Ramos (cell line): ENCODE results near the gene OVAAL.

ENCODE experiments used
- in situ Hi-C: fragments of 300-500 bp; cut with MboI; formaldehyde crosslinking; loops from one replicate; pipeline ENCODE4 v1.14.3; 2022; ENCODE audit warnings: low sequenced_read_pairs; ENCODE audit not compliant: unreplicated experiment

OVAAL gene

DNA sequence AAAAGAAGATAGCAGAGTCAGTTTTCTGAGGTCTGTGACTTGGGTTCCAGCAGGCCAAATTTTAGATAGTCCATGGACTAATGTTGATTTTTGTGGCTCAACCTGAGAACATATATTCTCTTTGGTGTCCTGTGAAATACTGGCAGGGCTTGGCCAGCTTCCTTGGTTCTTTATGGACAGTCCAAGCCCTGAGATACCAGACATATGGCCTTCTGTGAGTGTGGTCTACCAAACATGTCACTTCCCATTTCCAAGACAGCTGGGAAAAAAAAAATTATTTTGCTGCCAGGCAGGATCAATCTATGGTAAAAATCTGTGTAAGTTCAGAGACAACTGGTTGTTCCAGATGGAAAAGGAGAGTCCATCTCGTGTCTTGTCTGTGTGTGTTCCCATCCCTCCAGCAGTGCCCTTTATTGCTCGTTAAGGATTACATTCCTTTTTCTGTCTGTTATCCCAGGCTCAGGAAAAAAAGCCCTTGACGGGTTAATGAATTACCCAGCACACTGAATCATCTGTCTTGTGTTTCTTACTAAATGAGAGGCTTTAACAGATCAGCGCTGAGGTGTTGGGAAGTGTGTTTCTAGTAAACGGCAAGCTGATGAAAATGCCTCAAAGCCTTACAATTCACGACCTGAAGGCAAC, 39.7 kb downstream of the OVAAL start:
- in situ Hi-C loops, result no loop called here

DNA sequence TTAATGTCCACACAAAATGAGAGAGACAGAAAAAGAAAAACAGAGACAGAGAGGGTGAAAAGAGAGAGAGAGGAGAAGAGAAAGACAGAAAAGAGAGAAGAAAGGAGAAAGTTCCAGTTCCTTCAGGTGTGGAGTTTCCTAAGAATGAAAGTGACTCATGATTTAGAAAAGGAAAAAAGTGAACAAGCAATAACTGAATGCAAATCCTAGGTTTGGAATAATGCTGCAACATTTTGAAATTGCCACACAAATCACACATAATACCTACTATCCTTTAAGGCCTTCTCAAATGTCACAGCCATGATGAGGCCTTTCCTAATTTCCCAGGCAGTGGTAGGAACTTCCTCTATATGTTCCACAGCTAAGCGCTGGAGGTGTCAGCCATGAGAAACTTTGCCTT, 41.6 kb downstream of the OVAAL start:
- in situ Hi-C loops, result no loop called here

DNA sequence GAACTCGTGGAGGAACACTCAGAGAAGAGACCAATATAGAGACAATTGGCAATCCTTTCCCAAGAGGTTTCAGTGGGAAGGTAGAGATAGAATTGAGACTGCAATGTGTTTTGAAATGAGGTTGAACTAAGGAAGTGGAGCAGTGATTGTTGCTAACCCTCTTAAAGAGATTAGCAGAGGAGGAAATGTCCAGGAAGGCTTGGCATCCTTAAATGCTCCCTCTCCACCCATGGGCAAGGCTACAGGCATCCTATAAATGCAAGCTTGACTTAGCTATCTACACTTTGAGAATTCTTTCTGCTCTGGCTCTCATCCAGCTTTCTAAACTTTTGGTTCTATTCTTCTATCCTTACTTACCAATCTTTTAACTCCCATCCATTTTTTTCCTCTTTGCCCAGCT, 42.7 kb downstream of the OVAAL start:
- in situ Hi-C loops, result no loop called here

DNA sequence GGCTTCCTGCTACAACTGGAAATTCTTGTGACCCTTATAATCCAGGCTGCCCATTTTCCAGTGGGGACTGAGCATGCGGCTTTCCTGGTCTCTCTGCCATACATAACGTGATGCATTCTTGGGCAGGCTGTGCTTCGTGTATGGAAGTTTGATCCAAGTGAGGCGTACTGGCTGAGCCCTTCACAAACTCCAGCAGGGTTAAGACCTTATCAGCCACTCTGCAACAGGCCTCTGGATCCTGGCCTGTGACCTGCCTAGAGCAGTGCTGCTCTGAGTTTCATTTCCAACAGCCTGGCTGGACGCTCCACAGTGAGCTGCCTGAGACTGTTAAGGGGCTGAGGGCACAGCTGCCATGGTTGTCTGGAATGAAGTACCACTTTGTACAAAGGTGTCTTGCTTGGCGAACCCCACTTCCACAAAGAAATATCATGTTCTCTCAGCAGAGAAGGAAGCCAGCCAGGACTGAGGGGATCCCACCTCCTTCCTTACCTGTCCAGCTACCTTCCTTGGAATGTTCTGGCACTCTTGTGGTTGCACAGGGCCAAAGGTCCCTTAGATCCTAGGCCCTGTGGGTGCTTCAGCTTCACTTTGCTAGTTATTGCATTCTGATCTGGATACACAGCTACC, 44.6 kb downstream of the OVAAL start:
- in situ Hi-C loops, result no loop called here

DNA sequence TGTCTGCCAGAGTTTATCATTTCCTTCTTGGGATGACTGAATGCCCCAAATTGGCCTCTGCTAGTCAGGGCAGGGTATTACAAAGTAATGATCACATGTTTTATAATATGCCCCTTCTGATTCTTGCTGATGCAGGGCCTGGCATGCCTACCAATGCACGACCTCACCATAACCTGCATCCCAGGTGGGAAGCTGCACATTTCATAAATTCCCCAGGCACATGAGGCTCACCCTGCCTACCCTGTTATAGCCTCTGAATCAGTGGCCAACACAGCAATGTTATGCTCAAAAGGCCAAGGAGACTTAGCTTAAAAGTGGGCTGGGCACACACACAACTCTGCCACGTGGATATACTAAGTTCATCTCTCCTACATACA, 45.1 kb downstream of the OVAAL start:
- in situ Hi-C loops, result no loop called here

DNA sequence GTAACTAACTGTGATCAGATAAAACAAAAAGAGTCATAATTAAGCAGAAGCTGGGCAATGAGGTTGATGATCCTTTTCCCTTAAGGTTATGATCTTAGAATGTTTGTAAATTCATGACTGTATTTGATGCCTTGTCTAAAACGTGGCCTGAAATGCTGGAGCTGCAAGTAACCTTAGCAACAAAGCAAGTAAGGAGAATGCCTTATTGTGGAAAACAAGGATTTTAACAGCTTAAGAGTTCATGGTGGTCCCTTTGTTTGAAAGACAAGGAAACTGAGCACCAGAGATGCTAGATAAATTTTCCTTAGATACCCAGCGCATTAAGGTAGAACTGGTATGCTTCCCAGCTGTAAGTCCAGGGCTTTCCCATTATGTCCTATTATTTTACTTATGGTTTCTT, 47.4 kb downstream of the OVAAL start:
- in situ Hi-C loops, result no loop called here

DNA sequence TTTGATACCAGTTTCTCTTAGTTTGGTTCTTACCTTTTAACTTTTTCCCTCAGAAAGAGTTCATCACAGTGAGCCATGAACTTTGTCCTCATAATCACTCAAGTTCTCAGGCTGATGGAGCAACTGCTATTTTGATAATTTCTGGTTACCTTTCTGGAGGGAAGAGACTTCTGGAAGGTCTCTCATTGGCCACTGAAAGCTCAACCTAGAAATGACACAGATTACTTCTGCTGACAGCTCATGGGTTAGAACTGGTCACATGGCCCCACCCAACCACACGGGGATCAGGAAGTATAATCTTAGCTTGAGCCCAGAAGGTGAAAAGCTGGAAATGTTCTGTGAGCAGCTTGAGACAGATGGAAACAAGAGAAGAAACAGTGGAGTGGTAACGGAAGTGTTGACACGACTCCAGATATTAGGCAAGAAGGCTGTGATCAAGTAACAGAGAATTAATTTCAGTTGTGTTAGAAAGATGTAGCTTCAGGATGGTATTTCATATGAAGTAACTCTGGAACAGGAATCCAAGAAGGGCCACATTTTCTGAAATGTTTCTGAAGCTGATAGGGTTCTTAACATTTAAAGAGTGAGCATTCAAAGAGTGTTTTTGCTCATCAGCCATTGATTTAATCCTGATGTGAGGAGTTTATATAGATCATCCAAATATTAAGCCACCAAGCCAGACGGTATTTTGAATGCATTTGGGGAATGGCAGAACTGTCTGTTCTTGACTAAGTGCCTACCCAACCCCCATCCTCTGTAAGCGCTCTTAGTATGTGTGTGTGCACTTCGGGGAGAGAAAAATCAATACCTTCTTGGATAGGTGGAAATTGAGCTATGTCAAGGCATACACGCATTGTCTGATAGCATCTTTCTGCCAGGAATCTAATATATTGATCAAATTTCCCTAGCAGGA, 51.1 kb downstream of the OVAAL start:
- in situ Hi-C loops, result no loop called here

DNA sequence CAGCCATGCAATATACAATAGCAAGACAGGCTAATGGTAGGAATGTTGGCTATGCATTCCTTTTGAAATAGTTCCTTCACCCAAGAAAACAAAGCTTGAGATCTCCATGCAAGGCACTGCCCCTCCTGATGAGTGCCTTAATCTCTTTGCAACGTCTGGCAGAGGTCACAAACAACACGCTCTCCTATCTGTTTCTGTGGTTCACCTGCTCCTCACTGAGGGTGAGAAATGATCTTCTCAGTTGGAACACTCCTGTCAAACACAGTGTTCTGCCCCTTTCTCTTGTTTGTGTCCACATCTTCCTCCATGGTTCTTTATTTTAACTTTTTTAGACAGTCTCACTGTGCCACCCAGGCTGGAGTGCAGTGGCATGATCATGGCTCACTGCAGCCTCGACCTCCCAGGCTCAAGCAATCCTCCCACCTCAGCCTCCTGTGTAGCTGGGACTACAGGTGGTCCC, 51.8 kb downstream of the OVAAL start:
- in situ Hi-C loops, result no loop called here

DNA sequence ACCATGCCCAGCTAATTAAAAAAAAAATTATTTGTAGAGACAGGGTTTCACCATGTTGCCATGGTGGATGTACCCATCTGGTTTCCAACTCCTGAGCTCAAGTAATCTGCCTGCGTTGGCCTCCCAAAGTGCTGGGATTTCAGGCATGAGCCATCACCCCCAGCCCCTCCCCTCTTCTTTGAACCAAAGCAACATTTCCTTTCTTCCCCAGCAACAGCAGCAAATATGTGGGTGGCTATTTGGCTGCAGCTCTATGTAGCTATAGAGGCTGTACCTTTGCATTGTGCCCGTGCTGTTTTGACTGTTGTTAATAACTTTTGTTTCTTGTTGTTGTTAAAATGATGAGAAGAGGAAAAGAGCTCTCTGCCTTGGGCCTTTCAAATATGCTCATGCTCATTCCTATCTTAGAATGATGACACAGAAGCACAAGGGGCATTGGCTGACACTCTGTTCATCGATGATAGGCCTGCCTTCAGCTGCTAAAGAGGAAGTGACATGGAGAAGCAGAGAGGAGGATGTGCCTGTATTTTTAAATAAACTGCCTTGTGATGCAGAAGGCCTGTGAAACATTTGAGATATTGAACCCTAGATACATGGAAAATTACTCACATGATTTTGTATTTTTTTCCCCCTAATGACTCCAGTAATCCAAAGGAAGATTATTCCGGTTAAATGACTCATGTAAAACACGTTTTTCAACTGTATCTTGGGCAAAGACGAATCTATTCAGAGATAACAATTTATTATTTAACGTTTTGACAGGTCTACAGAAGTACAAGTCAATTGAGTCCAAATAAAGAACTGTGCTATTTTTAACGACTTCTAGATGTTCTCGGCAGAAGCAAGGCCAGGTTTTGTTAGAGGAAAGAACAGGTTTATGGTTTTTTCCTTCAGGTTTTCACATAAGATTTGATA, 52.5 kb downstream of the OVAAL start:
- in situ Hi-C loops, result no loop called here

DNA sequence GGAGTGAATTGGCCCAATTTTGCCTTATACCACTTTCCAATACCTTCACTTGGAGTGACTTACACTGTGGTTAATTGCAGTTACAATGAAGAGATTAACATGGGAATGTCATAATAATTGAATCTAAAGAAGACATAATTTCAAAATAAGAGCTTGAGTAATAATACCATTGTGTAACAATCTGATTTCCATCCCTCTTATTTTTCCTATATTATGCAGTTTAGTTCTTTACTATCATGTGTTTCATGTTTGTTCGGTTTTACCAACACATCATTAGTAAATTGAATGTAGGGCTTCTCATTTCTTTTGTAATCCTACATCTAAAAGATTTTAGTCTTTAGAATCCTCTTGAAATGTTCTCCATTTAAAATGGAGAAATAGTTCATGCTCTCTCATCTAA, 53.9 kb downstream of the OVAAL start:
- in situ Hi-C loops, result no loop called here

DNA sequence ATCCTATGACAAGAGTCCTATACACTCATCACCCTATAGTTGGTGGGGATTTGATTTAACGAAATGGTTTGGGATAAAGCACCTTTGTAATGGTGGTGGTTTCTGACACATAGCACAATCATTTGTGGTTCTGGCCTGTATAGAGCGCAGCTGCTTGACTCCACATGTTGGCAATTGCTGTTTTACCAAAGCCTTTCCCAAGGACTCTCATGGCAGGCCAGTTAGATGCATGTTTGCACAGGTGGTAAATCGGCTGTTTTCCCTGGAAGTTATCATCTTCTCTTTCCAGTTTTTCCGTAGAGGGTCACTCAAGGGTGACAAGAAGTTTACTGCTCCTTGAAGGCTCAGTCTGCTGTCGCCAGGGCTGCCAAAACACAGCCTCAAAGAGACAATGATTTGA, 56.0 kb downstream of the OVAAL start:
- in situ Hi-C loops, result no loop called here

DNA sequence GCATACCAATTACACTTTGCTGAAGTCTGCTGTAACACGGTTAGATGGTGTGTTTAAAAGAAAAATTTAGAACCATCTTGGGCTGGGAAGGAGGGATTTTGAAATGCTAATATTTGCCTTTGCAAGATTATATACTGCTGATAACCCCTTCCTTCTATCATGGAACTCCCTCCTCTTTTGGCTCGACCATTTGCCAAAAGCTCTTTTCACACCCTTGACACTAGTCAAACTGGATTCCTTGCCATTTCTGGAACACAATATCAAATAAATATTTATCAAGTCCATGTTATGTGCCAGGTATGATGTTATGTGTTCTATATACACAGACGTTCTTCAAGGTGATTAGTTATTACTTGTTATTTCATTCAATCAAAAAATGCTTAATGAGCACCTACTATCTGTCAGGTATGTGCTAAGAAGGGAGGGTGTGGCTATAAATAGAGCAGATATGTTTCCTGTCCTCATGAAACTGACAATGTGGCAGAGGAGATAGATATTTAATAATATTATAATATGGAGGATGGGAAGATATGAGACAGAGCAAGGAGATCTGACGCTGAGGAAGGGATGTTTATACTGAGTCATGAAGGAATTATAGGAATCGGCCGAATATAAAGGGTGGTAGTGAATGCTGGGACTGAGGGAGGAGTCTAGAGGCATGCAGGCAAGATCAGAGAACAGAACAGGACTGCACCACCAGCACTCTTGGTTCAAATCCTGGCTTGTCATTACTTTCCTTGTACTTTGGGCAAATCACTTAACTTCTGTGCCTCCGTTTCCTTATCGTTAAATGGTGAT, 56.9 kb downstream of the OVAAL start:
- in situ Hi-C loops, result no loop called here
